ENCODE data around the gene RPS19. TPM values are rescaled to one million over a fixed set of nuclear protein-coding genes. Genes with fewer than 3 reads are reported as not detected.

Gene RPS19
- polyA plus RNA-seq, 1 donor (not counting 4 experiments of a cell fraction or from before 2014, with no cell fraction given) = 2,290 TPM

GRCh38 chr19:41904118-41904870 lies 44.2 kb downstream of the RPS19 start:
- FAIRE-seq (no peak), DNase-seq (ENCODE audit: low read depth, low spot score) (no peak)
- Histone ChIP-seq H3K27me3 (ENCODE audit: control insufficient read depth, extremely low read depth, insufficient read depth, low read length) (no peaks in the 10 kb centered on the region), H4K20me1 (ENCODE audit: control insufficient read depth, extremely low read depth, insufficient read depth, low read length) (peaks cover 5% of the 10 kb centered on the region), H3K27ac (ENCODE audit: control insufficient read depth, insufficient read depth, low read length) (no peak overlapping the region), H3K9me3 (ENCODE audit: control insufficient read depth, low read depth, low read length) (no peaks in the 10 kb centered on the region), H3K36me3 (ENCODE audit: control insufficient read depth in 2 of 2, extremely low read depth in 1 of 2, insufficient read depth in 2 of 2, low read length in 2 of 2) (peaks cover 46 to 47% of the 10 kb centered on the region in 2 experiments), H3K4me1 (ENCODE audit: control insufficient read depth, extremely low read depth, insufficient read depth, low read length) (no peaks in the 10 kb centered on the region), H3K79me2 (ENCODE audit: control insufficient read depth, insufficient read depth, low read length) (no peaks in the 10 kb centered on the region), H3K4me3 (ENCODE audit: control insufficient read depth in 2 of 3, extremely low read depth in 1 of 3, insufficient read depth in 2 of 3, low read depth in 1 of 3, low read length in 3 of 3) (no peak overlapping the region), H3K9ac (ENCODE audit: control insufficient read depth, extremely low read depth, insufficient read depth, low read length) (no peak overlapping the region), H3K9me1 (ENCODE audit: control insufficient read depth, extremely low read depth, insufficient read depth, low read length) (no peaks in the 10 kb centered on the region), H3K4me2 (ENCODE audit: control insufficient read depth, extremely low read depth, insufficient read depth, low read depth, low read length) (no peak overlapping the region), H2AFZ (ENCODE audit: control insufficient read depth, low read length) (no peak overlapping the region)
- TF ChIP-seq CTCF (optimal IDR thresholded peaks at IDR 0.05 in 1 of 3, IDR thresholded peaks at IDR 0.05 in 1 of 3, conservative IDR thresholded peaks at IDR 0.05 in 1 of 3; ENCODE audit: extremely low read depth in 1 of 3, insufficient read depth in 2 of 3, low read length in 3 of 3) (no peak), EZH2 (IDR thresholded peaks at IDR 0.05; ENCODE audit: low read length) (no peak)
- dilution Hi-C loops (cut with MboI; ENCODE audit: extremely low pct_ligation_motif_present, low sequenced_read_pairs) = no loop called here

GRCh38 chr19:41905273-41906002 lies 45.4 kb downstream of the RPS19 start:
- TF ChIP-seq EZH2 (IDR thresholded peaks at IDR 0.05; ENCODE audit: low read length) (no peak), CTCF (optimal IDR thresholded peaks at IDR 0.05 in 1 of 3, IDR thresholded peaks at IDR 0.05 in 1 of 3, conservative IDR thresholded peaks at IDR 0.05 in 1 of 3; ENCODE audit: extremely low read depth in 1 of 3, insufficient read depth in 2 of 3, low read length in 3 of 3) (no peak)
- FAIRE-seq (no peak), DNase-seq (ENCODE audit: low read depth, low spot score) (no peak)
- Histone ChIP-seq H3K27me3 (ENCODE audit: control insufficient read depth, extremely low read depth, insufficient read depth, low read length) (peaks cover 5% of the 10 kb centered on the region), H3K4me2 (ENCODE audit: control insufficient read depth, extremely low read depth, insufficient read depth, low read depth, low read length) (no peak overlapping the region), H4K20me1 (ENCODE audit: control insufficient read depth, extremely low read depth, insufficient read depth, low read length) (peaks cover 5% of the 10 kb centered on the region), H3K9ac (ENCODE audit: control insufficient read depth, extremely low read depth, insufficient read depth, low read length) (no peak overlapping the region), H3K4me3 (ENCODE audit: control insufficient read depth in 2 of 3, extremely low read depth in 1 of 3, insufficient read depth in 2 of 3, low read depth in 1 of 3, low read length in 3 of 3) (no peak overlapping the region), H3K27ac (ENCODE audit: control insufficient read depth, insufficient read depth, low read length) (no peak overlapping the region), H3K36me3 (ENCODE audit: control insufficient read depth in 2 of 2, extremely low read depth in 1 of 2, insufficient read depth in 2 of 2, low read length in 2 of 2) (peaks cover 40 to 43% of the 10 kb centered on the region in 2 experiments), H2AFZ (ENCODE audit: control insufficient read depth, low read length) (no peak overlapping the region), H3K9me1 (ENCODE audit: control insufficient read depth, extremely low read depth, insufficient read depth, low read length) (no peaks in the 10 kb centered on the region), H3K4me1 (ENCODE audit: control insufficient read depth, extremely low read depth, insufficient read depth, low read length) (no peaks in the 10 kb centered on the region), H3K79me2 (ENCODE audit: control insufficient read depth, insufficient read depth, low read length) (no peaks in the 10 kb centered on the region), H3K9me3 (ENCODE audit: control insufficient read depth, low read depth, low read length) (no peaks in the 10 kb centered on the region)
- dilution Hi-C loops (cut with MboI; ENCODE audit: extremely low pct_ligation_motif_present, low sequenced_read_pairs) = no loop called here

All from keratinocyte (primary cell).